Lung microvascular endothelial cell (primary cell): Measurements from ENCODE around the gene KRT73. TPM values are rescaled to one million over a fixed set of nuclear protein-coding genes. Genes with fewer than 3 reads are reported as not detected.

ENCODE experiments used
- DNase-seq, 2 donors: peaks; one replicate each; pipeline versions ENCODE4 v3.0.0 to v3.0.0-alpha.2; 2010; ENCODE audit warnings: low read depth in 2 of 2
- total RNA-seq: library from RNA; depleted of rRNA; stranded (reverse); fragments of >200 nt; gene quantifications from 2 replicates; pipeline ENCODE4 v1.2.1, GENCODE V29; 2014

The KRT73 gene
- total RNA-seq, 1 donor from 2014 or later = not detected

GRCh38 chr12:52645982-52646381, 27.6 kb upstream of the KRT73 start:
- DNase-seq = no peak

GRCh38 chr12:52645120-52645761, 26.9 kb upstream of the KRT73 start:
- DNase-seq = no peak

GRCh38 chr12:52644078-52644415, 25.7 kb upstream of the KRT73 start:
- no peak for DNase-seq

- no peak for DNase-seq
Observed at GRCh38 chr12:52643233-52644077, 25.1 kb upstream of the KRT73 start.

GRCh38 chr12:52641468-52641867, 23.1 kb upstream of the KRT73 start:
- DNase-seq = no peak

- no peak for DNase-seq
Observed at GRCh38 chr12:52637299-52637698, 18.9 kb upstream of the KRT73 start.

GRCh38 chr12:52636592-52637258, 18.4 kb upstream of the KRT73 start:
- no peak for DNase-seq

GRCh38 chr12:52636189-52636588, 17.8 kb upstream of the KRT73 start:
- no peak for DNase-seq

- DNase-seq = no peak
Observed at GRCh38 chr12:52634266-52635056, 16.1 kb upstream of the KRT73 start.

GRCh38 chr12:52633383-52633782, 15.0 kb upstream of the KRT73 start:
- no peak for DNase-seq

GRCh38 chr12:52632656-52633055, 14.3 kb upstream of the KRT73 start:
- no peak for DNase-seq

- DNase-seq = no peak
Observed at GRCh38 chr12:52631676-52632459, 13.5 kb upstream of the KRT73 start.

- DNase-seq = no peak
Observed at GRCh38 chr12:52631264-52631663, 12.9 kb upstream of the KRT73 start.

GRCh38 chr12:52630599-52631200, 12.3 kb upstream of the KRT73 start:
- DNase-seq = peak in 1 of 2 donors; percentile 17

- DNase-seq = no peak
Observed at GRCh38 chr12:52630008-52630500, 11.7 kb upstream of the KRT73 start.

- no peak for DNase-seq
Observed at GRCh38 chr12:52629281-52630007, 11.1 kb upstream of the KRT73 start.

GRCh38 chr12:52628841-52629240, 10.5 kb upstream of the KRT73 start:
- DNase-seq = no peak

GRCh38 chr12:52628111-52628507, 9.8 kb upstream of the KRT73 start:
- DNase-seq = no peak

GRCh38 chr12:52627395-52628110, 9.2 kb upstream of the KRT73 start:
- no peak for DNase-seq
